PC-3 (cell line): ENCODE measurements around the gene TIGD1.

Experiments used
- EZH2phosphoT487 ChIP-seq: fragments of 300-600 bp; sonication (generic); IDR thresholded peaks from 2 replicates; pipeline ENCODE4 v1.6.1; 2018; ENCODE audit warnings: mild to moderate bottlenecking, antibody characterized with exemption, low read length, borderline replicate concordance
- TF ChIP-seq, protein P1 (sequence below): fragments of 300-600 bp; sonication (generic); conservative IDR thresholded peaks from 2 replicates; pipeline ENCODE4 v1.5.1; 2017; ENCODE audit warnings: antibody characterized with exemption, low read depth, mild to moderate bottlenecking, low read length

DNA sequence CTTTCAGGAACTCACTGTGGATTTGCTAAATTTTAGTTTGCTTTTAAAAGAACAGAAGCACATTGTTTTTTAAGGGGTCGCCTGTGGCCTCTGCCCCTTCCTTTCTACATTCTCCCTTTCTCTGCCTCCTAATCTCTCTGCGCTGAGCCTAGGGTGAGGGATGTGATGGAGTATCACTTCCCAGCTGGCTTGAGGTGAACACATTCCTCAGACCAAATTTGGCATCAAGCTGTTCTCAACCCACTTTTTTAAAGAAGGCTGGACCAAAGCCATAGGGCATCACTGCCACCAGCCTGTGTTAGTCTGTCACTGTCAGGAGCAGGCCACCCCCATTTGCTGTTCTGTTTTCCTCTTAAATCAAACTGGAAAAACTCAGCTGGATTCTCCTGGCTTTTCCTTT, 27.5 kb upstream of the TIGD1 start:
- TF ChIP-seq, protein P1, sequence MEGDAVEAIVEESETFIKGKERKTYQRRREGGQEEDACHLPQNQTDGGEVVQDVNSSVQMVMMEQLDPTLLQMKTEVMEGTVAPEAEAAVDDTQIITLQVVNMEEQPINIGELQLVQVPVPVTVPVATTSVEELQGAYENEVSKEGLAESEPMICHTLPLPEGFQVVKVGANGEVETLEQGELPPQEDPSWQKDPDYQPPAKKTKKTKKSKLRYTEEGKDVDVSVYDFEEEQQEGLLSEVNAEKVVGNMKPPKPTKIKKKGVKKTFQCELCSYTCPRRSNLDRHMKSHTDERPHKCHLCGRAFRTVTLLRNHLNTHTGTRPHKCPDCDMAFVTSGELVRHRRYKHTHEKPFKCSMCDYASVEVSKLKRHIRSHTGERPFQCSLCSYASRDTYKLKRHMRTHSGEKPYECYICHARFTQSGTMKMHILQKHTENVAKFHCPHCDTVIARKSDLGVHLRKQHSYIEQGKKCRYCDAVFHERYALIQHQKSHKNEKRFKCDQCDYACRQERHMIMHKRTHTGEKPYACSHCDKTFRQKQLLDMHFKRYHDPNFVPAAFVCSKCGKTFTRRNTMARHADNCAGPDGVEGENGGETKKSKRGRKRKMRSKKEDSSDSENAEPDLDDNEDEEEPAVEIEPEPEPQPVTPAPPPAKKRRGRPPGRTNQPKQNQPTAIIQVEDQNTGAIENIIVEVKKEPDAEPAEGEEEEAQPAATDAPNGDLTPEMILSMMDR: no peak
- no peak for TF ChIP-seq EZH2phosphoT487
